ENCODE data around the gene NTMT1.

The NTMT1 gene

DNA sequence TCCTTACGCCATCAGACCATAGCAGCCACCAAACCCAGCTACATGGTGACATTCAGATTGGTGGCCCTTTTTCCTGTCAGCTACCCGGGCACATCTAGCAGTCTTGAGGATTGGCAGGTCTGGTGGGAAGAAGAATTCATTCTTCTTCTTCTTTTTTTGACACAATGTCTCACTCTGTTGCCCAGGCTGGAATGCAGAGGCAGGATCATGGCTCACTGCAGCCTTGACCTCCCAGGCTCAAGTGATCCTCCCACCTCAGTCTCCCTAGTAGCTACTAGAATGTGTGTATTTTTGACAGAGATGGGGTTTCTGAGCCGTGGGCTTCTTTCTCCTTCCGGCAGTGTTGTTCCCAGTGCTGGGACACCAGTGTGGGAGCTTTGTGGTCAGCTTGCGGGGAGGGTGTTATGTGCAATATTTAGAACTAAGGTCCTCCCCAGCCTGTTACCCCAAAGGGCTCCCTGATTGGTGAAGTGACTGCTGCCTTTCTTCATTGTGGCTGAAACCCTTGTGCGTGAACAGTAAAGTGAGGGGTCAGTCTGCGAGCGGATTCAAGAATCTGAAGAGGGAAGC lies 3.4 kb downstream of the NTMT1 start:
- peaks cover 13% of the 10 kb centered on the region for H3K79me2 ChIP-seq
- H3K9me3 ChIP-seq (ENCODE audit: control insufficient read depth, low read length) = no peaks in the 10 kb centered on the region
- no peak overlapping the region for H3K27ac ChIP-seq
- no peaks in the 10 kb centered on the region for H3K36me3 ChIP-seq (ENCODE audit: control insufficient read depth, insufficient read depth, low read length)
- no peaks in the 10 kb centered on the region for H3K27me3 ChIP-seq (ENCODE audit: control insufficient read depth, insufficient read depth, low read length)
- no peak overlapping the region for H3K4me3 ChIP-seq (ENCODE audit: low read depth, low read length)
- H3K4me1 ChIP-seq = peaks cover 3% of the 10 kb centered on the region
- H2AFZ ChIP-seq = no peak overlapping the region
- TF ChIP-seq, protein P1, sequence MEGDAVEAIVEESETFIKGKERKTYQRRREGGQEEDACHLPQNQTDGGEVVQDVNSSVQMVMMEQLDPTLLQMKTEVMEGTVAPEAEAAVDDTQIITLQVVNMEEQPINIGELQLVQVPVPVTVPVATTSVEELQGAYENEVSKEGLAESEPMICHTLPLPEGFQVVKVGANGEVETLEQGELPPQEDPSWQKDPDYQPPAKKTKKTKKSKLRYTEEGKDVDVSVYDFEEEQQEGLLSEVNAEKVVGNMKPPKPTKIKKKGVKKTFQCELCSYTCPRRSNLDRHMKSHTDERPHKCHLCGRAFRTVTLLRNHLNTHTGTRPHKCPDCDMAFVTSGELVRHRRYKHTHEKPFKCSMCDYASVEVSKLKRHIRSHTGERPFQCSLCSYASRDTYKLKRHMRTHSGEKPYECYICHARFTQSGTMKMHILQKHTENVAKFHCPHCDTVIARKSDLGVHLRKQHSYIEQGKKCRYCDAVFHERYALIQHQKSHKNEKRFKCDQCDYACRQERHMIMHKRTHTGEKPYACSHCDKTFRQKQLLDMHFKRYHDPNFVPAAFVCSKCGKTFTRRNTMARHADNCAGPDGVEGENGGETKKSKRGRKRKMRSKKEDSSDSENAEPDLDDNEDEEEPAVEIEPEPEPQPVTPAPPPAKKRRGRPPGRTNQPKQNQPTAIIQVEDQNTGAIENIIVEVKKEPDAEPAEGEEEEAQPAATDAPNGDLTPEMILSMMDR (IDR thresholded peaks at IDR 0.05) = no peak
- H3K9ac ChIP-seq = no peak overlapping the region
- no peak overlapping the region for H3K4me2 ChIP-seq (ENCODE audit: low read length)

GRCh38 chr9:129630967-129631673 lies 5.2 kb downstream of the NTMT1 start:
- Histone ChIP-seq H3K79me2 (peaks cover 13% of the 10 kb centered on the region), H3K27me3 (ENCODE audit: control insufficient read depth, insufficient read depth, low read length) (no peaks in the 10 kb centered on the region), H2AFZ (no peak overlapping the region), H3K36me3 (ENCODE audit: control insufficient read depth, insufficient read depth, low read length) (no peaks in the 10 kb centered on the region), H3K9ac (no peak overlapping the region), H3K4me3 (ENCODE audit: low read depth, low read length) (no peak overlapping the region), H3K9me3 (ENCODE audit: control insufficient read depth, low read length) (no peaks in the 10 kb centered on the region), H3K27ac (no peak overlapping the region), H3K4me1 (peaks cover 3% of the 10 kb centered on the region), H3K4me2 (ENCODE audit: low read length) (no peak overlapping the region)
- TF ChIP-seq, protein P1 (IDR thresholded peaks at IDR 0.05) = no peak

- no peak overlapping the region for H3K27ac ChIP-seq
- H3K36me3 ChIP-seq (ENCODE audit: control insufficient read depth, insufficient read depth, low read length) = no peaks in the 10 kb centered on the region
These were observed 5.7 kb downstream of the NTMT1 start for GRCh38 chr9:129631674-129632129.

DNA sequence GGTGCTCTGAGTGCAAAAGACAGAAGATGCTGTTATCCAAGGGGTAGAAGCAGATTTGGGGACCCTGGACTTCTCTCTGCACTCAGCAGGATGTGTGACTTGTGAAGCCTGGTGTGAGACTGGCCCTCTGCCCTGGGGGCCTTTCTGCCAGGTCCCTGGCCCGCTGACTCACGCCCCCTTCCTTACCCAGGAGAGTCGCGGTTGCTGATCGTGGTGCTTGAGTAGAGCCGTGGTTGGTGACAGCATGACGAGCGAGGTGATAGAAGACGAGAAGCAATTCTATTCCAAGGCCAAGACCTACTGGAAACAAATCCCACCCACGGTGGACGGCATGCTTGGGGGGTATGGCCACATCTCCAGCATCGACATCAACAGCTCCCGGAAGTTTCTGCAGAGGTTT lies 6.5 kb downstream of the NTMT1 start:
- Histone ChIP-seq H3K4me2 (ENCODE audit: low read length) (no peak overlapping the region), H3K27me3 (ENCODE audit: control insufficient read depth, insufficient read depth, low read length) (no peaks in the 10 kb centered on the region), H3K27ac (no peak overlapping the region), H3K36me3 (ENCODE audit: control insufficient read depth, insufficient read depth, low read length) (no peaks in the 10 kb centered on the region), H3K4me3 (ENCODE audit: low read depth, low read length) (no peak overlapping the region), H2AFZ (no peak overlapping the region), H3K9me3 (ENCODE audit: control insufficient read depth, low read length) (no peaks in the 10 kb centered on the region), H3K9ac (no peak overlapping the region), H3K4me1 (peaks cover under 1% of the 10 kb centered on the region), H3K79me2 (peaks cover 7% of the 10 kb centered on the region)
- TF ChIP-seq, protein P1 (IDR thresholded peaks at IDR 0.05) = no peak

More at GRCh38 chr9:129631674-129632129, 5.7 kb downstream of the NTMT1 start:
- H3K27me3 ChIP-seq (ENCODE audit: control insufficient read depth, insufficient read depth, low read length) = no peaks in the 10 kb centered on the region
- TF ChIP-seq, protein P1 (IDR thresholded peaks at IDR 0.05) = no peak
- peaks cover 3% of the 10 kb centered on the region for H3K4me1 ChIP-seq
- H3K9me3 ChIP-seq (ENCODE audit: control insufficient read depth, low read length) = no peaks in the 10 kb centered on the region
- no peak overlapping the region for H3K4me3 ChIP-seq (ENCODE audit: low read depth, low read length)
- H3K9ac ChIP-seq = no peak overlapping the region
- peaks cover 11% of the 10 kb centered on the region for H3K79me2 ChIP-seq
- no peak overlapping the region for H3K4me2 ChIP-seq (ENCODE audit: low read length)
- no peak overlapping the region for H2AFZ ChIP-seq
